Esophagus muscularis mucosa (tissue), 4 donors: ENCODE measurements around the gene MARCHF2. TPM values are rescaled to one million over a fixed set of nuclear protein-coding genes. Genes with fewer than 3 reads are reported as not detected.

Experiments
- DNase-seq: peaks from one replicate; pipeline ENCODE4 v3.0.0-alpha.2; 2017; ENCODE audit errors: extremely low spot score
- H3K27ac ChIP-seq, 4 donors: fragments of 200-600 bp; sonication (generic); replicated peaks in 1 of 4; 1 replicate in 3 of 4; 2 replicates in 1 of 4; pipeline ENCODE4 v1.5.1; 2016 to 2019; ENCODE audit warnings: mild to moderate bottlenecking in 1 of 4
- H3K27me3 ChIP-seq, 4 donors: fragments of 200-600 bp; sonication (generic); one replicate each; pipeline versions ENCODE4 v1.5.1 to v1.6.0; 2016 to 2019
- H3K36me3 ChIP-seq, 4 donors: fragments of 200-600 bp; sonication (generic); one replicate each; pipeline ENCODE4 v1.5.1; 2016 to 2019
- H3K4me1 ChIP-seq, 4 donors: fragments of 200-600 bp; sonication (generic); one replicate each; pipeline ENCODE4 v1.5.1; 2016 to 2019
- H3K4me3 ChIP-seq, 4 donors: fragments of 200-600 bp; sonication (generic); 1 replicate in 2 of 4; 2 replicates in 2 of 4; pipeline ENCODE4 v1.5.1; 2016 to 2019; ENCODE audit warnings: mild to moderate bottlenecking in 4 of 4, moderate library complexity in 1 of 4
- H3K9me3 ChIP-seq, 4 donors: fragments of 200-600 bp; sonication (generic); 1 replicate in 3 of 4; 2 replicates in 1 of 4; pipeline ENCODE4 v1.5.1; 2016 to 2019
- EP300 ChIP-seq: sonication (generic); formaldehyde crosslinking; IDR thresholded peaks from one replicate; pipeline ENCODE4 v1.6.1; 2017; ENCODE audit warnings: antibody characterized with exemption
- POLR2A ChIP-seq: fragments of 450-650 bp; IDR thresholded peaks from one replicate; pipeline ENCODE4 v1.6.1; 2017; ENCODE audit warnings: antibody characterized with exemption, moderate library complexity, mild to moderate bottlenecking, low read depth
- POLR2AphosphoS5 ChIP-seq, 2 donors: sonication (generic); formaldehyde crosslinking; IDR thresholded peaks; one replicate each; pipeline ENCODE4 v1.6.1; 2017; ENCODE audit warnings: antibody characterized with exemption in 2 of 2
- WGBS: methylation state at CpG from one replicate; pipeline ENCODE4 v1.1.5; 2018; 5-methylcytosine and 5-hydroxymethylcytosine counted together
- intact Hi-C: fragments of 100-400 bp; cut with DNase I; formaldehyde crosslinking; loops from one replicate; pipeline ENCODE4 v1.15.1; 2023
- total RNA-seq, 4 donors: library from RNA; depleted of rRNA; stranded (reverse); fragments of >200 nt; gene quantifications; one replicate each; pipeline versions ENCODE4 v1.1.0 to v1.2.1, GENCODE V29; 2016
- TF ChIP-seq, protein P1 (sequence below), 3 experiments: fragments of 200-600 bp in 2 of 3; fragments of 450-650 bp in 1 of 3; sonication (generic) in 2 of 3; IDR thresholded peaks; one replicate each; pipeline ENCODE4 v1.5.1; 2017 to 2019; ENCODE audit warnings: antibody characterized with exemption in 3 of 3, mild to moderate bottlenecking in 2 of 3, moderate library complexity in 1 of 3

MARCHF2 gene
- total RNA-seq, 4 donors from 2014 or later: 227 to 286 (median 247) TPM

GRCh38 chr19:8482696-8483095 lies 69.6 kb downstream of the MARCHF2 start:
- H3K4me1 ChIP-seq: peaks cover 43 to 73% (median 53%) of the 10 kb centered on the region in 4 donors
- peaks cover 41 to 92% (median 72%) of the 10 kb centered on the region in 4 donors for H3K36me3 ChIP-seq

DNA sequence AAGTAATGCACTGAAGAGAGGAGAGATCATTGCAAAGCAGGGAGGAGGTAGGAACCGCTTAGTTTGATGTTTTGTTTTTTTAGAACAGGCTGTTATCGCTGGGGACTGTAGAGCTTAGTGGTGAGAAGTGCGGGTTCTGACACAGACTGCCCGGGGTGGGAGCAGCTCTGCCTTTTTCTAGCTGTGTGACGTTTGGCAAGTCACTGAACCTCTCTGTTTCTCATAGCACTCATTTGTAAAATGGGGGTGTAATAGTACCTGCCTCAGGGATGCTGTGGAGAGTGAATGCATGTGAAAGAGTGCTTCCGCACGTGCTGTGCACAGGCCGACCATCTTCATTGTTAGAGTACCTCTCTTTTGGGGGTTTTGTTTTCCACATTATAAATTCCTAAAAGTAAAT lies 70.1 kb downstream of the MARCHF2 start:
- DNase-seq: no peak
- Histone ChIP-seq H3K9me3 (no peaks in the 10 kb centered on the region), H3K4me3 (no peak overlapping the region), H3K36me3 (peaks cover 45 to 92% (median 74%) of the 10 kb centered on the region in 4 donors), H3K27ac (no peak overlapping the region), H3K4me1 (peaks cover 38 to 69% (median 48%) of the 10 kb centered on the region in 4 donors), H3K27me3 (no peaks in the 10 kb centered on the region)
- intact Hi-C loops: no loop called here
- 90% methylated on average over 8 of the region's 8 CpGs for WGBS
- TF ChIP-seq POLR2A: no peak
- TF ChIP-seq POLR2AphosphoS5 (IDR thresholded peaks at IDR 0.05): no peak
- TF ChIP-seq EP300: no peak

More at GRCh38 chr19:8482696-8483095, 69.6 kb downstream of the MARCHF2 start:
- Histone ChIP-seq H3K27ac (no peak overlapping the region), H3K27me3 (no peaks in the 10 kb centered on the region), H3K9me3 (no peaks in the 10 kb centered on the region), H3K4me3 (no peak overlapping the region)
- intact Hi-C loops: no loop called here
- no peak for TF ChIP-seq POLR2AphosphoS5 (IDR thresholded peaks at IDR 0.05)
- no peak for TF ChIP-seq EP300
- TF ChIP-seq, protein P1, sequence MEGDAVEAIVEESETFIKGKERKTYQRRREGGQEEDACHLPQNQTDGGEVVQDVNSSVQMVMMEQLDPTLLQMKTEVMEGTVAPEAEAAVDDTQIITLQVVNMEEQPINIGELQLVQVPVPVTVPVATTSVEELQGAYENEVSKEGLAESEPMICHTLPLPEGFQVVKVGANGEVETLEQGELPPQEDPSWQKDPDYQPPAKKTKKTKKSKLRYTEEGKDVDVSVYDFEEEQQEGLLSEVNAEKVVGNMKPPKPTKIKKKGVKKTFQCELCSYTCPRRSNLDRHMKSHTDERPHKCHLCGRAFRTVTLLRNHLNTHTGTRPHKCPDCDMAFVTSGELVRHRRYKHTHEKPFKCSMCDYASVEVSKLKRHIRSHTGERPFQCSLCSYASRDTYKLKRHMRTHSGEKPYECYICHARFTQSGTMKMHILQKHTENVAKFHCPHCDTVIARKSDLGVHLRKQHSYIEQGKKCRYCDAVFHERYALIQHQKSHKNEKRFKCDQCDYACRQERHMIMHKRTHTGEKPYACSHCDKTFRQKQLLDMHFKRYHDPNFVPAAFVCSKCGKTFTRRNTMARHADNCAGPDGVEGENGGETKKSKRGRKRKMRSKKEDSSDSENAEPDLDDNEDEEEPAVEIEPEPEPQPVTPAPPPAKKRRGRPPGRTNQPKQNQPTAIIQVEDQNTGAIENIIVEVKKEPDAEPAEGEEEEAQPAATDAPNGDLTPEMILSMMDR (IDR thresholded peaks at IDR 0.05): no peak
- no peak for TF ChIP-seq POLR2A
- DNase-seq: no peak
- 90% methylated on average over 11 of the region's 11 CpGs for WGBS

GRCh38 chr19:8484331-8484894 lies 71.3 kb downstream of the MARCHF2 start:
- H3K36me3 ChIP-seq: peaks cover 58 to 94% (median 78%) of the 10 kb centered on the region in 4 donors
- no peaks in the 10 kb centered on the region for H3K27me3 ChIP-seq
- no peak overlapping the region for H3K4me3 ChIP-seq
- peaks cover 33 to 58% (median 41%) of the 10 kb centered on the region in 4 donors for H3K4me1 ChIP-seq
- no peaks in the 10 kb centered on the region for H3K9me3 ChIP-seq
- intact Hi-C loops: no loop called here
- TF ChIP-seq EP300: no peak
- no peak for TF ChIP-seq POLR2A
- TF ChIP-seq, protein P1 (IDR thresholded peaks at IDR 0.05): no peak
- no peak for TF ChIP-seq POLR2AphosphoS5 (IDR thresholded peaks at IDR 0.05)
- 74% methylated on average over 9 of the region's 18 CpGs for WGBS
- DNase-seq: no peak
- H3K27ac ChIP-seq: no peak overlapping the region

DNA sequence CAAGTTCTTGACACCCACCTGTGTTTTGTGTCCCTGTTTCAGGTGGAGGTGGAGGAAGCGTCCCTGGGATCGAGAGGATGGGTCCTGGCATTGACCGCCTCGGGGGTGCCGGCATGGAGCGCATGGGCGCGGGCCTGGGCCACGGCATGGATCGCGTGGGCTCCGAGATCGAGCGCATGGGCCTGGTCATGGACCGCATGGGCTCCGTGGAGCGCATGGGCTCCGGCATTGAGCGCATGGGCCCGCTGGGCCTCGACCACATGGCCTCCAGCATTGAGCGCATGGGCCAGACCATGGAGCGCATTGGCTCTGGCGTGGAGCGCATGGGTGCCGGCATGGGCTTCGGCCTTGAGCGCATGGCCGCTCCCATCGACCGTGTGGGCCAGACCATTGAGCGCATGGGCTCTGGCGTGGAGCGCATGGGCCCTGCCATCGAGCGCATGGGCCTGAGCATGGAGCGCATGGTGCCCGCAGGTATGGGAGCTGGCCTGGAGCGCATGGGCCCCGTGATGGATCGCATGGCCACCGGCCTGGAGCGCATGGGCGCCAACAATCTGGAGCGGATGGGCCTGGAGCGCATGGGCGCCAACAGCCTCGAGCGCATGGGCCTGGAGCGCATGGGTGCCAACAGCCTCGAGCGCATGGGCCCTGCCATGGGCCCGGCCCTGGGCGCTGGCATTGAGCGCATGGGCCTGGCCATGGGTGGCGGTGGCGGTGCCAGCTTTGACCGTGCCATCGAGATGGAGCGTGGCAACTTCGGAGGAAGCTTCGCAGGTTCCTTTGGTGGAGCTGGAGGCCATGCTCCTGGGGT lies 72.7 kb downstream of the MARCHF2 start:
- H3K4me1 ChIP-seq: peaks cover 26 to 46% (median 36%) of the 10 kb centered on the region in 4 donors
- TF ChIP-seq, protein P1 (IDR thresholded peaks at IDR 0.05): no peak
- TF ChIP-seq POLR2A: no peak
- TF ChIP-seq POLR2AphosphoS5 (IDR thresholded peaks at IDR 0.05): no peak
- TF ChIP-seq EP300: no peak
- peaks cover 62 to 99% (median 87%) of the 10 kb centered on the region in 4 donors for H3K36me3 ChIP-seq
- no peak for DNase-seq
- WGBS: 93% methylated on average over 23 of the region's 62 CpGs
- H3K27ac ChIP-seq: no peak overlapping the region
- H3K27me3 ChIP-seq: no peaks in the 10 kb centered on the region
- no peak overlapping the region for H3K4me3 ChIP-seq
- H3K9me3 ChIP-seq: no peaks in the 10 kb centered on the region
- intact Hi-C loops: no loop called here

- Histone ChIP-seq H3K4me1 (peaks cover 17 to 37% (median 27%) of the 10 kb centered on the region in 4 donors), H3K27ac (peak overlapping the region in 2 of 4 donors; percentile 10 to 33), H3K36me3 (peaks cover 62 to 97% (median 84%) of the 10 kb centered on the region in 4 donors), H3K9me3 (no peaks in the 10 kb centered on the region), H3K27me3 (no peaks in the 10 kb centered on the region), H3K4me3 (no peak overlapping the region)
- DNase-seq: no peak
- peak in 1 of 2 donors; percentile 5 for TF ChIP-seq POLR2AphosphoS5 (IDR thresholded peaks at IDR 0.05)
- no peak for TF ChIP-seq POLR2A
- TF ChIP-seq EP300: no peak
- TF ChIP-seq, protein P1 (IDR thresholded peaks at IDR 0.05): no peak
- 86% methylated on average over 16 of the region's 16 CpGs for WGBS
- intact Hi-C loops: no loop called here
These were observed 73.6 kb downstream of the MARCHF2 start for GRCh38 chr19:8486661-8487136.
